GM12878 (cell line): ENCODE results near the gene N4BP3. TPM values are rescaled to one million over a fixed set of nuclear protein-coding genes. Genes with fewer than 3 reads are reported as not detected.

Experiments used
- CBX3 ChIP-seq: fragments of 200-600 bp; sonication (generic); IDR thresholded peaks from 2 replicates; pipeline ENCODE4 v1.6.1; 2016; ENCODE audit warnings: low read depth, borderline replicate concordance
- EED ChIP-seq: sonication (generic); IDR thresholded peaks from 2 replicates; pipeline ENCODE4 v1.6.1; 2016; ENCODE audit warnings: antibody characterized with exemption, low read depth
- ETV6 ChIP-seq, 2 experiments: fragments of 450-650 bp in 1 of 2; IDR thresholded peaks in 1 of 2; conservative IDR thresholded peaks in 1 of 2; 2 replicates each; pipeline ENCODE4 v1.6.1; 2014; ENCODE audit warnings: antibody characterized with exemption in 1 of 2, borderline replicate concordance in 1 of 2, low read depth in 1 of 2, mild to moderate bottlenecking in 1 of 2, moderate library complexity in 1 of 2
- IKZF2 ChIP-seq, 2 experiments: fragments of 450-650 bp; IDR thresholded peaks; 2 replicates each; pipeline ENCODE4 v1.6.1; 2017; ENCODE audit warnings: mild to moderate bottlenecking in 2 of 2, moderate library complexity in 2 of 2
- JUNB ChIP-seq: IDR thresholded peaks from 2 replicates; pipeline ENCODE4 v1.6.1; 2016; ENCODE audit warnings: antibody characterized with exemption, mild to moderate bottlenecking
- JUND ChIP-seq: IDR thresholded peaks from 2 replicates; pipeline ENCODE4 v1.6.1; 2012; ENCODE audit warnings: low read depth, mild to moderate bottlenecking, low read length, improper control_type of control experiment, moderate library complexity
- MEF2A ChIP-seq: IDR thresholded peaks from 2 replicates; pipeline ENCODE4 v1.6.1; 2011; ENCODE audit warnings: low read depth, mild to moderate bottlenecking, low read length, moderate library complexity; ENCODE audit not compliant: insufficient read depth
- NFYB ChIP-seq: IDR thresholded peaks from 2 replicates; pipeline ENCODE4 v1.6.1; 2011; ENCODE audit warnings: low read depth, mild to moderate bottlenecking, low read length, improper control_type of control experiment, moderate library complexity; ENCODE audit not compliant: insufficient read depth
- PAX8 ChIP-seq: fragments of 450-650 bp; IDR thresholded peaks from 2 replicates; pipeline ENCODE4 v1.6.1; 2017; ENCODE audit warnings: mild to moderate bottlenecking, moderate library complexity
- RFX5 ChIP-seq: IDR thresholded peaks from 2 replicates; pipeline ENCODE4 v1.6.1; 2011; ENCODE audit warnings: low read depth, low read length, improper control_type of control experiment
- ZNF24 ChIP-seq: fragments of 450-650 bp; IDR thresholded peaks from 2 replicates; pipeline ENCODE4 v1.6.1; 2017; ENCODE audit warnings: antibody characterized with exemption, mild to moderate bottlenecking
- polyA plus RNA-seq, 11 experiments: library from polyadenylated mRNA; depleted of rRNA in 4 of 11; unstranded in 6 of 11; stranded (reverse) in 5 of 11; fragments of >200 nt; fragmentation: Nextera tagmentation in 4 of 11; fragmentation: Illumina TruSeq in 1 of 11; extraction: Ambion mirVana in 4 of 11; extraction: Trizol in 1 of 11; gene quantifications; 1 replicate in 1 of 11; 2 replicates in 10 of 11; pipeline versions ENCODE4 v1.2.1 to v1.2.3, GENCODE V29; 2011 to 2016; ENCODE audit warnings: inconsistent platforms in 2 of 11, missing spikeins in 2 of 11, low read depth in 1 of 11
- total RNA-seq, 4 experiments: library from RNA; depleted of rRNA in 3 of 4; stranded (reverse); fragments of >200 nt in 3 of 4; fragmentation: Illumina TruSeq in 1 of 4; extraction: Trizol in 1 of 4; gene quantifications; 2 replicates each; pipeline versions ENCODE4 v1.2.1 to v1.2.3, GENCODE V29; 2013 to 2021
- TF ChIP-seq, protein P1 (sequence below): IDR thresholded peaks from 2 replicates; pipeline ENCODE4 v1.6.1; 2012; ENCODE audit warnings: low read depth, low read length, improper control_type of control experiment
- TF ChIP-seq, protein P2 (sequence below): fragments of 150-350 bp; IDR thresholded peaks from 2 replicates; pipeline ENCODE4 v1.6.1; 2016; ENCODE audit warnings: low read depth, low read length
- TF ChIP-seq, protein P3 (sequence below): fragments of 450-650 bp; IDR thresholded peaks from 2 replicates; pipeline ENCODE4 v1.6.1; 2017; ENCODE audit warnings: mild to moderate bottlenecking
- TF ChIP-seq, protein P4 (sequence below): IDR thresholded peaks from 2 replicates; pipeline ENCODE4 v1.6.1; 2011; ENCODE audit warnings: low read depth, mild to moderate bottlenecking, low read length, moderate library complexity, borderline replicate concordance; ENCODE audit errors: extremely low read depth
- TF ChIP-seq, protein P5 (sequence below): fragments of 450-650 bp; IDR thresholded peaks from 2 replicates; pipeline ENCODE4 v1.6.1; 2016; ENCODE audit warnings: mild to moderate bottlenecking
- TF ChIP-seq, protein P6 (sequence below): fragments of 450-650 bp; IDR thresholded peaks from 2 replicates; pipeline ENCODE4 v1.6.1; 2016; ENCODE audit warnings: mild to moderate bottlenecking
- TF ChIP-seq, protein P7 (sequence below): IDR thresholded peaks from 2 replicates; pipeline ENCODE4 v1.6.1; 2012; ENCODE audit warnings: low read depth, low read length, improper control_type of control experiment

Gene N4BP3
- total and polyA plus RNA-seq, 10 of the 15 experiments (the other 5 are each of a cell fraction or from before 2014, with no cell fraction given) = 0.06 to 13.0 (median 4.3) TPM

DNA sequence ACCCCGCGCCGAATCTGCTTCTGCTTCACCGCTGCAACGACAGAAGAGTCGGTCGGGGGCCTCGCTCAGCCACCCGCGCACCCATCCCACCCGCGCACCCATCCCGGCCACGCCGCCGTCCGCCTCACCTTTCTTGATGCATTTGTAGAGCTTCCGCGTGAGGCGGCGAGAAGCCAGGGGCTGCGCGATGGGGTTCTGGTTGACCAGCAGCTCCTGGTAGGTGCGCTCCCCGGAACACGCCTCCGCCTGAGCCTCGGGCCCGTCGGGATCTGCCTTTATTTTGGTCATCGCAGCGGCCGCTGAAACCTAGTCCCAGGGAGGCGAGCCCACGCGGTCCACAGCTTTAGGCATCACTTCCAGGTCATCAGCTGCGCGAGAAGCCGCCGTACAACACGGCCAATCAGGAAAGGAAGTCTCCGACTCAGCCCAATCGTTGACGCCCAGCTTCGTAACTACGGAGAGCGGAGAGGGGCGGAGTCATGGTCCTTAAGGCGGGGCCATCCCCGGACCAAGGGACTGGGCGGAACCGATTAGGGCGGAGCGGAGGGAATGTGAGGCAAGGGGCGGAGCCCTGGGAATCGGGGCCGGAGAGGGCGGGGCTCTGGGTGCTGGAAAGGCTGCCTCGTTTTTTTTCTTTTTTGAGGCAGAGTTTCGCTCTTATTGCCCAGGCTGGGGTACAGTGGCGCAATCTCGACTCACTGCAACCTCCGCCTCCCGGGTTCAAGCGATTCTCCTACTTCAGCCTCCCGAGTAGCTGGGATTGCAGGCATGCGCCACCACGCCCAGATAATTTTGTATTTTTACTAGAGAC lies 40.4 kb downstream of the N4BP3 start, which contains the start of gene NHP2 (continued):
- TF ChIP-seq CBX3 (no peak), JUND (no peak), JUNB (no peak), IKZF2 (IDR thresholded peaks at IDR 0.05) (peak in 1 of 2 experiments; percentile 43; a peak in 1 of 4 replicates), NFYB (peak; percentile 88), ETV6 (conservative IDR thresholded peaks at IDR 0.05 in 1 of 2, IDR thresholded peaks at IDR 0.05 in 1 of 2; ENCODE audit: borderline replicate concordance in 1 of 2, low read depth in 1 of 2) (no peak; a peak in 1 of 4 replicates), MEF2A (no peak), RFX5 (peak; percentile 78), PAX8 (no peak), ZNF24 (no peak), EED (no peak)
- TF ChIP-seq, protein P1, sequence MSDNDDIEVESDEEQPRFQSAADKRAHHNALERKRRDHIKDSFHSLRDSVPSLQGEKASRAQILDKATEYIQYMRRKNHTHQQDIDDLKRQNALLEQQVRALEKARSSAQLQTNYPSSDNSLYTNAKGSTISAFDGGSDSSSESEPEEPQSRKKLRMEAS = peak; percentile 87
- TF ChIP-seq, protein P2, sequence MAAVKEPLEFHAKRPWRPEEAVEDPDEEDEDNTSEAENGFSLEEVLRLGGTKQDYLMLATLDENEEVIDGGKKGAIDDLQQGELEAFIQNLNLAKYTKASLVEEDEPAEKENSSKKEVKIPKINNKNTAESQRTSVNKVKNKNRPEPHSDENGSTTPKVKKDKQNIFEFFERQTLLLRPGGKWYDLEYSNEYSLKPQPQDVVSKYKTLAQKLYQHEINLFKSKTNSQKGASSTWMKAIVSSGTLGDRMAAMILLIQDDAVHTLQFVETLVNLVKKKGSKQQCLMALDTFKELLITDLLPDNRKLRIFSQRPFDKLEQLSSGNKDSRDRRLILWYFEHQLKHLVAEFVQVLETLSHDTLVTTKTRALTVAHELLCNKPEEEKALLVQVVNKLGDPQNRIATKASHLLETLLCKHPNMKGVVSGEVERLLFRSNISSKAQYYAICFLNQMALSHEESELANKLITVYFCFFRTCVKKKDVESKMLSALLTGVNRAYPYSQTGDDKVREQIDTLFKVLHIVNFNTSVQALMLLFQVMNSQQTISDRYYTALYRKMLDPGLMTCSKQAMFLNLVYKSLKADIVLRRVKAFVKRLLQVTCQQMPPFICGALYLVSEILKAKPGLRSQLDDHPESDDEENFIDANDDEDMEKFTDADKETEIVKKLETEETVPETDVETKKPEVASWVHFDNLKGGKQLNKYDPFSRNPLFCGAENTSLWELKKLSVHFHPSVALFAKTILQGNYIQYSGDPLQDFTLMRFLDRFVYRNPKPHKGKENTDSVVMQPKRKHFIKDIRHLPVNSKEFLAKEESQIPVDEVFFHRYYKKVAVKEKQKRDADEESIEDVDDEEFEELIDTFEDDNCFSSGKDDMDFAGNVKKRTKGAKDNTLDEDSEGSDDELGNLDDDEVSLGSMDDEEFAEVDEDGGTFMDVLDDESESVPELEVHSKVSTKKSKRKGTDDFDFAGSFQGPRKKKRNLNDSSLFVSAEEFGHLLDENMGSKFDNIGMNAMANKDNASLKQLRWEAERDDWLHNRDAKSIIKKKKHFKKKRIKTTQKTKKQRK = no peak
- TF ChIP-seq, protein P3, sequence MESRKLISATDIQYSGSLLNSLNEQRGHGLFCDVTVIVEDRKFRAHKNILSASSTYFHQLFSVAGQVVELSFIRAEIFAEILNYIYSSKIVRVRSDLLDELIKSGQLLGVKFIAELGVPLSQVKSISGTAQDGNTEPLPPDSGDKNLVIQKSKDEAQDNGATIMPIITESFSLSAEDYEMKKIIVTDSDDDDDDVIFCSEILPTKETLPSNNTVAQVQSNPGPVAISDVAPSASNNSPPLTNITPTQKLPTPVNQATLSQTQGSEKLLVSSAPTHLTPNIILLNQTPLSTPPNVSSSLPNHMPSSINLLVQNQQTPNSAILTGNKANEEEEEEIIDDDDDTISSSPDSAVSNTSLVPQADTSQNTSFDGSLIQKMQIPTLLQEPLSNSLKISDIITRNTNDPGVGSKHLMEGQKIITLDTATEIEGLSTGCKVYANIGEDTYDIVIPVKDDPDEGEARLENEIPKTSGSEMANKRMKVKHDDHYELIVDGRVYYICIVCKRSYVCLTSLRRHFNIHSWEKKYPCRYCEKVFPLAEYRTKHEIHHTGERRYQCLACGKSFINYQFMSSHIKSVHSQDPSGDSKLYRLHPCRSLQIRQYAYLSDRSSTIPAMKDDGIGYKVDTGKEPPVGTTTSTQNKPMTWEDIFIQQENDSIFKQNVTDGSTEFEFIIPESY = no peak
- TF ChIP-seq, protein P4, sequence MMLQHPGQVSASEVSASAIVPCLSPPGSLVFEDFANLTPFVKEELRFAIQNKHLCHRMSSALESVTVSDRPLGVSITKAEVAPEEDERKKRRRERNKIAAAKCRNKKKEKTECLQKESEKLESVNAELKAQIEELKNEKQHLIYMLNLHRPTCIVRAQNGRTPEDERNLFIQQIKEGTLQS = peak; percentile 17; the same call in 1 of the 2 replicates
- TF ChIP-seq, protein P5, sequence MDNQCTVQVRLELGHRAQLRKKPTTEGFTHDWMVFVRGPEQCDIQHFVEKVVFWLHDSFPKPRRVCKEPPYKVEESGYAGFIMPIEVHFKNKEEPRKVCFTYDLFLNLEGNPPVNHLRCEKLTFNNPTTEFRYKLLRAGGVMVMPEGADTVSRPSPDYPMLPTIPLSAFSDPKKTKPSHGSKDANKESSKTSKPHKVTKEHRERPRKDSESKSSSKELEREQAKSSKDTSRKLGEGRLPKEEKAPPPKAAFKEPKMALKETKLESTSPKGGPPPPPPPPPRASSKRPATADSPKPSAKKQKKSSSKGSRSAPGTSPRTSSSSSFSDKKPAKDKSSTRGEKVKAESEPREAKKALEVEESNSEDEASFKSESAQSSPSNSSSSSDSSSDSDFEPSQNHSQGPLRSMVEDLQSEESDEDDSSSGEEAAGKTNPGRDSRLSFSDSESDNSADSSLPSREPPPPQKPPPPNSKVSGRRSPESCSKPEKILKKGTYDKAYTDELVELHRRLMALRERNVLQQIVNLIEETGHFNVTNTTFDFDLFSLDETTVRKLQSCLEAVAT = no peak
- TF ChIP-seq, protein P6, sequence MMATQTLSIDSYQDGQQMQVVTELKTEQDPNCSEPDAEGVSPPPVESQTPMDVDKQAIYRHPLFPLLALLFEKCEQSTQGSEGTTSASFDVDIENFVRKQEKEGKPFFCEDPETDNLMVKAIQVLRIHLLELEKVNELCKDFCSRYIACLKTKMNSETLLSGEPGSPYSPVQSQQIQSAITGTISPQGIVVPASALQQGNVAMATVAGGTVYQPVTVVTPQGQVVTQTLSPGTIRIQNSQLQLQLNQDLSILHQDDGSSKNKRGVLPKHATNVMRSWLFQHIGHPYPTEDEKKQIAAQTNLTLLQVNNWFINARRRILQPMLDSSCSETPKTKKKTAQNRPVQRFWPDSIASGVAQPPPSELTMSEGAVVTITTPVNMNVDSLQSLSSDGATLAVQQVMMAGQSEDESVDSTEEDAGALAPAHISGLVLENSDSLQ = no peak
- TF ChIP-seq, protein P7, sequence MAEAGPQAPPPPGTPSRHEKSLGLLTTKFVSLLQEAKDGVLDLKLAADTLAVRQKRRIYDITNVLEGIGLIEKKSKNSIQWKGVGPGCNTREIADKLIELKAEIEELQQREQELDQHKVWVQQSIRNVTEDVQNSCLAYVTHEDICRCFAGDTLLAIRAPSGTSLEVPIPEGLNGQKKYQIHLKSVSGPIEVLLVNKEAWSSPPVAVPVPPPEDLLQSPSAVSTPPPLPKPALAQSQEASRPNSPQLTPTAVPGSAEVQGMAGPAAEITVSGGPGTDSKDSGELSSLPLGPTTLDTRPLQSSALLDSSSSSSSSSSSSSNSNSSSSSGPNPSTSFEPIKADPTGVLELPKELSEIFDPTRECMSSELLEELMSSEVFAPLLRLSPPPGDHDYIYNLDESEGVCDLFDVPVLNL = no peak
